Upper lobe of left lung (tissue), 4 donors: Measurements from ENCODE around the gene ITPK1.

Experiments
- EP300 ChIP-seq, 4 donors: sonication (generic); formaldehyde crosslinking; IDR thresholded peaks; one replicate each; pipeline ENCODE4 v1.5.1; 2017; ENCODE audit warnings: antibody characterized with exemption in 4 of 4, control low read depth in 2 of 4
- POLR2A ChIP-seq, 4 donors: fragments of 450-650 bp; IDR thresholded peaks; one replicate each; pipeline ENCODE4 v1.5.1; 2016 to 2017; ENCODE audit warnings: antibody characterized with exemption in 4 of 4, mild to moderate bottlenecking in 2 of 4
- POLR2AphosphoS5 ChIP-seq, 2 donors: sonication (generic); formaldehyde crosslinking; IDR thresholded peaks; one replicate each; pipeline ENCODE4 v1.5.1; 2017; ENCODE audit warnings: antibody characterized with exemption in 2 of 2
- TF ChIP-seq, protein P1 (sequence below), 6 experiments: fragments of 450-650 bp in 4 of 6; fragments of 200-600 bp in 2 of 6; sonication (generic) in 2 of 6; IDR thresholded peaks; one replicate each; pipeline ENCODE4 v1.5.1; 2016 to 2019; ENCODE audit warnings: antibody characterized with exemption in 6 of 6

DNA sequence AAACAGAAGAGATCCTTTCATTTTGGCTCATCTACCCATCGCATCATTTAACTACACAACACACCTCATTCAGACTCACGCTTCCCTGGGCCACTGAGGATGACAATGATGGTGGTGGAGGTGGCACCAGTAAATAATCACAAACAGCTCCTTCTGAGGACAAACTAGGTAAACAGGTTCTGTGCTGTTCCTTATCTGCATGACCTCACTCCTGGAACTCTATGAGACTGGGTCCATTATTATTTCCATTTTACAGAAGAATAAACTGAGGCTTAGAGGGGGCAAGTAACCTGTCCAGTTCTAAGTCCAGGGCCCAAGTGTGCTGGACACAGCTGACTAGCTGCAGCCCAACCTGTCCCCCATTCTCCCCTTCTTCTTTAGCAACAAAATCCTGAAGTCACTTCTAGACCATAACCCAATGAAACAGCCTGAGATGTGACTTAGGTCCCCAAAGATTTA, 50.4 kb downstream of the ITPK1 start:
- TF ChIP-seq, protein P1, sequence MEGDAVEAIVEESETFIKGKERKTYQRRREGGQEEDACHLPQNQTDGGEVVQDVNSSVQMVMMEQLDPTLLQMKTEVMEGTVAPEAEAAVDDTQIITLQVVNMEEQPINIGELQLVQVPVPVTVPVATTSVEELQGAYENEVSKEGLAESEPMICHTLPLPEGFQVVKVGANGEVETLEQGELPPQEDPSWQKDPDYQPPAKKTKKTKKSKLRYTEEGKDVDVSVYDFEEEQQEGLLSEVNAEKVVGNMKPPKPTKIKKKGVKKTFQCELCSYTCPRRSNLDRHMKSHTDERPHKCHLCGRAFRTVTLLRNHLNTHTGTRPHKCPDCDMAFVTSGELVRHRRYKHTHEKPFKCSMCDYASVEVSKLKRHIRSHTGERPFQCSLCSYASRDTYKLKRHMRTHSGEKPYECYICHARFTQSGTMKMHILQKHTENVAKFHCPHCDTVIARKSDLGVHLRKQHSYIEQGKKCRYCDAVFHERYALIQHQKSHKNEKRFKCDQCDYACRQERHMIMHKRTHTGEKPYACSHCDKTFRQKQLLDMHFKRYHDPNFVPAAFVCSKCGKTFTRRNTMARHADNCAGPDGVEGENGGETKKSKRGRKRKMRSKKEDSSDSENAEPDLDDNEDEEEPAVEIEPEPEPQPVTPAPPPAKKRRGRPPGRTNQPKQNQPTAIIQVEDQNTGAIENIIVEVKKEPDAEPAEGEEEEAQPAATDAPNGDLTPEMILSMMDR (IDR thresholded peaks at IDR 0.05), result no peak
- no peak for TF ChIP-seq POLR2A (IDR thresholded peaks at IDR 0.05)
- no peak for TF ChIP-seq EP300 (IDR thresholded peaks at IDR 0.05)
- TF ChIP-seq POLR2AphosphoS5 (IDR thresholded peaks at IDR 0.05), result no peak
